CD4-positive, alpha-beta T cell treated with Interleukin-4 for 1 hour (primary cell): ENCODE results near the gene ZBTB20.

ENCODE experiments used
- DNase-seq, 2 donors: peaks; one replicate each; pipeline ENCODE4 v3.0.0-alpha.2; 2020 to 2022

ZBTB20 gene

DNA sequence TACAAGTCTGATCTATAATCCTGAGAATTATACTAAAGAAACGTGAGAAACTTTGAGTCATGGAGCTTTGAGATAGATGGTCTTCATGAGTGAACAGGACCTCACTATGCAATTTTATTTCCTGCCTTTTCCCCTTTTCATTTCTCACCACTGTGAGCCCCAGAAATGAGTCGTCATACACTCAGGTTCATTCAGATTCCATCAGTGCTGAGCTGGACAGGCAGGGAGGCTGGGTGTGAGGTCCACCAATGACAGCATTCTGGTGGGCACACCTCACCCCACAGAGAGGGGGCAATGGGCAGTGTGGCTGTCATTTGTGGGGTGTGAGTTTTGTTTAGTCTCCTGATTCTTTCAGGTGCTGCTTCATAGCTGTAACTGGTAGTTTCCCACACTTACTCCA lies 836.4 kb downstream of the ZBTB20 start:
- no peak for DNase-seq

DNA sequence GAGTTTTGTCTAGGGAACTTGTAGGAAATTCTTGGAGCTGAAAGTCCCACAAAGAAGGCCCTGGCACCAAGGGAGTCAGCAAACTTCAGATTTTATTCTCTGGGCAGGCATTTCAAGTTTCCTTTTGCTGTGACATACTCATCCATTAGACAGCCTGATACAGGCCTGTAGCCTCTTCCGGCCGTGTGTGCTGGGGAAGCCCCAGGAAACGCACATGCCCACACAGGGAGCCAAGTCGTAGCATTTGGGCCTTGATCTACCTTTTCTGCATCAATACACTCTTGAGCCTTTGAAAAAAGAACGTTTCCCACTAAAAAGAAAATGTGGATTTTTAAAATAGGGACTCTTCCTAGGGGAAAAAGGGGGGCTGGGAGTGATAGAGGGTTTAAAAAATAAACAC lies 838.3 kb downstream of the ZBTB20 start:
- peak; percentile 68 to 81 for DNase-seq

DNA sequence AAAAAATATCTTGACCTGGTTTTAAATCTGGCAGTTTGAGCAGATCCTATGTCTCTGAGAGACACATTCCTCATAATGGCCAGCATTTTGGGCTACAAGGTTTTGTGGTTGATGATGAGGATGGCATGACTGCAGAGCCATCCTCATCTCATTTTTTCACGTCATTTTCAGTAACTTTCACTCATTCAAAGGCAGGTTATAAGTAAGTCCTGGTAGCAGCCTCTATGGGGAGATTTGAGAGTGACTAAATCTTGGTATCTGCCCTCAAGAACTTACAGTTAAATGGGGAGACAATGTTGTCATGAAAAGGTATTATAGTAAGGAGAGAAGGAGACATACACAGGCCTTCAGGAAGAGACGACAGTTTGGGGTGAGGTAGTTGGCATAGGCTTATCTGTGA lies 838.7 kb downstream of the ZBTB20 start:
- no peak for DNase-seq

DNA sequence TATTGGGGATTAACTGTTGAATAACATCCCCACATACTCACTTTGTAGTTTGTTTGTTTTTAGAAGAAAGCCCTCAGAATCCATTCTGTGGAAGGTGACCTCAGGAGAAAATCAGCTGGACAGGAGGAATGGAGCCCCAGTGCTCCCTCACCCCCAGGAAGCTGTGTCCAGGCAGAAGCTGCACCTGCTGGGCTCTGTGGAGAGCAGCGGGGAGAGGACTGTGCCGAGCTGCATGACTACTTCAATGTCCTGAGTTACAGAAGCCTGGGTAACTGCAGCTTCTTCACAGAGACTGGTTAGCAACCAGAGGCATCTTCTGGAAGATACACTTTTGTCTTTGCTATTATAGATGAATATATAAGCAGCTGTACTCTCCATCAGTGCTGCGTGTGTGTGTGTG lies 839.3 kb downstream of the ZBTB20 start:
- DNase-seq, result no peak

DNA sequence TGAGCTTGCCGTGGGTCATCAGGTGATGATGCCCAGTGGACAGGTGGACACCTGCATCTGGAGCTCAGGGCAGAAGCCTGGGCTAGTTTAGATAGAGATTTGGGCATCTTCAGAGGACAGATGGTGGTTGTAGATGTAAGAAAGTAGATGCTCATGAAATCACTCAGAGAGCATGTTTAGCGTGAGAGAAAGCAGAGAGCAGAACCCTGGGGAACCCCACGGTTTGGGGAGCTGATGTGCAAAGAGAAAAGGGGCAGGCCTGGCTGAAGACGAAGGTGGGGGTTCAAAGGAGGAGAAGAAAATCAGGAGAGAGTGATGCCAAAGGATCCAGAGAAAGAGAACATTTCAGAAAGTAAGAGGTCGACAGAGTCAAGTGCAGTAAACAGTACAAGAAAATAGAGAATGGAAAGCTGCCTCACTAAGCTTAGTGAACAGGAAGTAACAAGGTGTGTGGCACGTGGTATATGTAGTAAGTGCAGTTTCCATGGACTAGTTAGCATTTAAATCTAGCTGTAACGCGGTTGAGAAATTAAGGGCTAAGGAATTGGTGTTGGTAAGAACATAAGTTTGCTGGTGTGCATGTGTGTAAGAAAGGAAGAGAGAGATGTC lies 839.8 kb downstream of the ZBTB20 start:
- DNase-seq, result peak in 1 of 2 donors; percentile 71

DNA sequence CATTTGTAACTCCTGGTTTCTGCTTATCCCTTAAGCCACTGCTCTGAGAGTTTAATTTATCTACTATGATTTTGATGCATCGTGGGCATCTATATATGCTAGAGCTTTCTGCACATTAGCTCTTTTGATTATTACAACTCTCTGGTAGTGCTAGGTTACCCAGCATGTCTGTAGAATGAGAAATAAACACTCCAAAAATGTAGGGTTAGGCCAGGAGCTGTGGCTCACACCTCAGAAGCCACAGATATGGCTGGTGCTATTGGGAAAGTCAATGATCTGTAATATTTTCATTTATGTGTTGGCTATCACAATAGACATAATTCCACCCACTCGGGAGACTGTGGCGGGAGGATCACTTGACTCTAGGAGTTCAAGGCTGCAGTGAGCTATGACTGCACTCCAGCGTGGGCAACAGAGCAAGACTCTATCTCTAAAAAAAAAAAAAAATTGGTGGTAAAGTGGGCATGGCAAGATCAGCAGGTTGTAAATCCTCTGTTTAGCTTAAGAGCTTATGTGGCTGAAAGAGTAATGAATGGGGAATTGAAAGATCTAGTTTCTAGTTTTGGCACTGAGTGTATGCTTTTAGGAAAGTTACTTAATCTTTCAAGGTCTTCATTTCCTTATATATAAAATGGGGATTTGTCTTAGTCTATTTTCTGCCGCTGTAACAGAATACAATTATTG lies 847.0 kb downstream of the ZBTB20 start:
- no peak for DNase-seq

DNA sequence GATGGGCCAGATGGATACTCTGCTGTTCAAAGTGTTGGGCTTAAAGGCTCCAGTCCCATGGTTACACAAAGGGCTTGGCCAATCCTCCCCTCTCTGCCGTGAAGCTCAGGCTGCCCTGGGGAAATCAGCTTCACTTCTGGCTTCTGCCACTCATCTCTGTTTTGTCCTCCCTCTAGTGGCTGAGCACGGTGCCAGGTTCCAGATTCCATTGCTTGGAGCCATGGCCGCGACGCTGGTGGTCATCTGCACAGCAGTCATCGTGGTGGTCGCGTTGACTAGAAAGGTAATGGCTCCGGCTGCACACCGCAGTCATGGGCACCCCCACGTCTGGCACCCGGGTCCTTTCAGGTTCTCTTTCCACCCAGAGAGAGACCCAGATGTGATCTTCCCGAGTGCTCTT lies 847.7 kb downstream of the ZBTB20 start:
- peak; percentile 40 to 65 for DNase-seq

DNA sequence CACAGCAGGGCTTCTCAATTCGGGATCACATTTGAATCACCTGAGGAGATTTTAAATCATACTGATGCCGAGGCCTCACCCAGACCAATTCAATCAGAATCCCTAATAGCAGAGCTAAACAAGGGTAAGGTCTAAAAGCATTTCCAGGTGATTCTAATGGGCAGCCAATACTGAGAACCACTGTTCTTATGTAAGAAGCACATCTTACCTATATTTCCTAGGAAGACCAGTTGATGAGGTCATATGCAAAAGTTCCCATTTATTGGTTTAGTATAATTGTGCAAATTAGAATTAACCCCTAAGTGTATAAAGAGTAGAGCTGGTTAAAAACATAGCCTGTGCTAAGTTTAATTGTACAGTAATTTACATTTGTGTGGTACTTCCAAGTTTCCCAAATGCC lies 851.1 kb downstream of the ZBTB20 start:
- peak in 1 of 2 donors; percentile 58 for DNase-seq

DNA sequence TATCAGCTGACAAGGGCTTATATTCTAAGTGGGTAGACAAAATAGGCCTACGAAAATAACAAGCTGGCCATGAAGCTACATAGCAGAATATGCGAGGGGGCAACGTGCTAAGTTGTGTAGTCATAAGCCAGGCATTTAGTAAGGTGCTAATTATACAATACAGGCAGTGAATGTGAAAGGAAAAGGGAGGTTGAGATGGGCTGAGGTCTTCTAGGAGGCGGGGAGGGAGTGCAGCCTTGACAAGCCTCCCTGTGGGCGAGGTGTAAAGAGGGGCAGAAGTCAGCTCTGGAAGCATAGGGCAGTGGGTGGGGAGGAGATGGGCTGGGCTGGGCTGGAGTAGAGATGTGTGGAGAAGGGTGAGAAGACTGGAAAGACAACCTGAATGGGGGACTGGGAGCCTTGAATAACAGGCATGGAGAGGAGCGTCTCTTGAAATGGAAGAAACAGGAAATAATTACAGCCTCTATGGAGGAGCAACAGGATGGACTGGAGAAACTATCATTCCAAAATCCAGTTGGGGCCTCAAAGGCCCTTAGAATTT lies 852.1 kb downstream of the ZBTB20 start:
- peak; percentile 28 to 66 for DNase-seq

DNA sequence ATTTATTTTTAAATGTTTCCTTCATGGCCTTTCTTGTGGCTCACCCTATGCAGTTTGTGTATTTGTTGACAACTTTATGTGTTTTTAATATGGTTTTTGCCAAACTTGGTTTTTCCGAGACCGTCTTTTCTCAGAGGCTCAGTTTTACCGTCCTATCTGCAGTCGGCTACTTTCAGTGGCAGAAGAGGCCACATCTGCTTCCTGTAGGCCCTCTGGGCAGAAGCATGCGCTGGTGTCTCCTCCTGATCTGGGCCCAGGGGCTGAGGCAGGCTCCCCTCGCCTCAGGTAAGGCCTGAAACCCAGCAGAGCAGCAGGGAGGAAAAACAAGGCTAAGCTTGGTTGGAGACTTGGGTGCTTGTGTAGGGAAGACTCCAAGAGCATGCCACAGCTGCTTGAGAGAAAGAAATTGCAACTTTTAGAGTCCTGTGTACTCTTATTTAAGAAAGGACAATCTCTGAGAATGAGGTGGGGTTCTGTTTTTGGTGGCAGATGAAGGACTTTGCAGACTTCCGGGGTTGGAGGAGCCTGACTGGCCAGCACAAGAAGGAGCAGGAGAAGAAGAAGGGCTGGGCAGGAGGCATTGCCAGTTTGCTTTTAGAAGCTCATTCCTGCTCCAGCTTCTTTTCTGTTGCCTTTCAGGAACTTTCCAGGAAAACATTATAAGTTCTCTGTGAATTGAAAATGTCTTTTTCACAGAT lies 853.1 kb downstream of the ZBTB20 start, which contains the start of gene TIGIT:
Gene TIGIT, plus strand, starts transcription at position 191 of the 698 bp plus-strand sequence. Its CDS starts 34 bp downstream, at position 225.
- DNase-seq, result peak in 1 of 2 donors; percentile 45

DNA sequence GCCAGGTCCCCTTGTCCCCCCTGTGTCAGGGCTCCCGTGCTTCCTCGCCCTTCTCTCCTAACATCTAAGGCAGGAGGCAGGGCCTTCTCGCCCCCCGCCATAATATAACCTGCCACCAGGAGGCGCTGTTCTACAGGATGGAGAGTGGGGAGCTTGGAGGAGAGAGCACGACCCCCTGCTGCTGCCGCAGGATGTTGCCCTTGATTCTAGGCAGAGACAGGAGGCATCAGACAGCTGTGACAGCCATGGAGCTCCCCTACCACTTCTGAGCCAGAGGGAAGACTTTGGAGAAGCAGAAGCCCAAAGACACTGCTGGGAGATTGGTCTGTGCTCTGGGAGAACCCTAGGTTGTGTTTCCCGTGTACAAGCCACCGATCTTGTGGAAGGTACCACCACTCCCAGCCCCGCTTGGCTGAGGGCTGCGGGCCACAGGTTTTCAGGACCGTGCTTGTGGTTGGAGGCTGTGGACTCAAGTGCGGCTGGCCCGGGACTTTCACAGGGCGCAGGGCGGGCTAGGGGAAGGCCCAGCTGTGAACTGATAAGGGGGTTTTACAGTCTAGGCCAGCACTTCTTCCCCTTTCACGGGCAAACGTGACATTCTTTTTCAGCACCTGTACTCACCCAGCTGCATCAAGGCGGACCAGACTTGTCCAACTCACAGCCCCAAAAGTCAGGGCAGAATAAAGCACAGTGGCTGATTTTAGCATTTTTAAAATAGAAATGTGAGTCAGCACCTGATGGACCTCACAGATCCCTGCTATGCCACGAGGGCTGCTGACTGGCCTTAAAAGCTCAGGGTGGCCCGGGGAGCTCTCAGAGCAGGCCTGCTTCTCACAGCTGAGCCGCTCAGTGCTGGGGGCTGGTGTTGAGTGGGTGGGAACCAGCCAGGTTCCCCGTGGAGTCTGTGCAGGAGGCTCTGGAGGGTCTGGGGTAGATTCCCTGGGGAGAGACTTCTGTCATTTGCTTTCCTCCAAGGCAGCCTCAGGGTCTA lies 855.9 kb downstream of the ZBTB20 start:
- DNase-seq, result peak; percentile 89 to 93

DNA sequence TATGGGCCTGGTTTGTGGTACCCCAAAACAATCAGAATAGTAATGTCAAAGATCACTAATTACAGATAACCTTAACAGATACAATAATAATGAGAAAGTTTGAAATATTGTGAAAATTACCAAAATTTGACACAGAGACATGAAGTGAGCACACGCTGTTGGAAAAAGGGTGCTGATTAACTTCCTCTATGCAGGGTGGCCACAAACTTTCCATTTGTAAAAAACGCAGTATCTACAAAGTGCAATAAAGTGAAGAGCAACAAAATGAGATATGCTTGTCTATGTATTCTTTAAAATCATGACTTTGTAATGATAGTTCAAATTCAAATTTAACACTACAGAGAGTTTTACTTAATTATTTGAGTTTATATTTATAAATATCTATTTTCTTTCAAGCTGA lies 860.8 kb downstream of the ZBTB20 start:
- peak in 1 of 2 donors; percentile 39 for DNase-seq

DNA sequence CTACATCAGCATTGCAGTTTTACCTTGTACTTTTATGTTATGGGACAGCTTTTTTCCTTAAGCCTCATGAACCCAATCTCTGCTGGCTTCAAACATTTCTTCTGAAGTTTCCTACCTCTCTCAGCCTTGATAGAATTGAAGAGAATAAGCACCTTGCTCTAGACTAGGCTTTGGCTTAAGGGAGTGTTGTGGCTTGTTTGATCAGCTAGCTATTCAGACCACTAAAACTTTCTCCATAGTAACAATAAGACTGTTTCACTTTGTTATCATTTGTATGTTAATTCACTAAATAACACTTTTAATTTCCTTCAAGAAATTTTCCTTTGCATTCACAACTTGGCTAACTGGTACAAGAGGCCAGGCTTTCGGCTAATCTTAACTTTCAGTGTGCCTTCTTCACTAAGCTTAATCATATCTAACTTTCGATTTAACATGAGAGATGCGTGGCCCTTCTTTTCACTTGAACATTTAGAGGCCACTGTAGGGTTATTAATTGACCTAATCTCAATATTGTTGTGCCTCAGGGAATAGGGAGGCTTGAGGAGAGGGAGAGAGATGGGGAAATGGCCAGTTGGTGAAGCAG lies 861.3 kb downstream of the ZBTB20 start:
- DNase-seq, result peak in 1 of 2 donors; percentile 61

DNA sequence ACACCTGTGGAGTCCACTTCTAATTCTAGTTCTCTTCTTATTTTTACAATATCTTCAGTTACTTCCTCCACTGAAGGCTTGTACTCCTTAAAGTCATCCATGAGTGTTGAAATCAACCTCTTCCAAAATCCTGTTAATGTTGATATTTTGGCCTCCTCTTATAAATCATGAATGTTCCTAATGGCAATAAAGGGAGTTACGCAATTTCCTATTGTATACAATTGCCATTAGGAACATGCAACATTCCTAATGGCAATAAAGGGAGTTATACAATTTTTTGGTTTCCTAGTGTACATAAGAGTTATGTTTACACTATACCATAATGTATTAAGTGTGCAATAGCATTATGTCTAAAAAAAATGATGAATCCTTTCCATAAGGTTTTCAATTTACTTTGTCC lies 862.4 kb downstream of the ZBTB20 start:
- no peak for DNase-seq
